UCSD-AML1 (cell line): ENCODE measurements around the gene SYPL2.
"Not testable (repeated sequence)": the region's sequence is repeated elsewhere in the genome, so short reads cannot be mapped to it uniquely, and the experiment has no call there.

ENCODE experiments used
- DNase-seq: peaks from one replicate; lab custom pipeline; 2025; ENCODE audit not compliant: unreplicated experiment; lab: John Stamatoyannopoulos, UW

The SYPL2 gene

DNA sequence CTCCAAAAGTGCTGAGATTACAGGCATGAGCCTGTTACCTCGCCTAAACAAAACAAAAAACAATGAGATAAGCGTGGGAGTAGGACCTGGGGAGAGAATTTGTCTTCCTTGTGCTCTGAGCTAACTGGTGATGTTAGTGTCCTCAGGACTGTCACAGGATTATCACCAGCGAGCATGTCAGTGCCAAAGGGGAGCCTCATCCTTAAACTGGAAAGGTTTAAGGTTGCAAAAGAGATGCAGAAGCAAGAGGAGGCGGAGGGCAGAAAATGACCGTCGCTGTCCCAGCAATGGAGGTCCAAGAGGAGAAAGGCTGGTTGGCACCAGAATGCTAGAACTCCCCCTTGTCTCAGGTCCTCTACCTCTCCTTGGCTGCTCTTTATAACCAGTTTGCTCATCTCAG is 3.9 kb downstream of the SYPL2 start:
- DNase-seq = no peak

DNA sequence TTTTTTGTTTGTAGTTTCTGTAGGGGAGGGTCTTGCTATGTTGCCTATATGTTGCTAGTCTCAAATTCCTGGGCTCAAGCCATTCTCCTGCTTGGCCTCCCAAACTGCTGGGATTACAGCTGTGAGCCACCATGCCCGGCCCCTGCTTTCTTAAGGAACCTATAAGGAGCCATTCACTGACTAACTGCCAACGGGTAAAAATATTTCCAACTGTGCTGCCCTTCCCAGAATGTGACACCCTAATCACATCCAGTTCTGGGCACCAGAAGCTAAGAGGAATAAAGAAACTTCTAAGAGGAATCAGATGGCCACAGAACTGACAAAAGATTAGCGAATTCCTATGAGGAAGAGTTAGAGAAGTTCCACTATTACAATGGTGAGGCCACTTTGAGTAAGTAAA is 6.4 kb downstream of the SYPL2 start:
- no peak for DNase-seq

DNA sequence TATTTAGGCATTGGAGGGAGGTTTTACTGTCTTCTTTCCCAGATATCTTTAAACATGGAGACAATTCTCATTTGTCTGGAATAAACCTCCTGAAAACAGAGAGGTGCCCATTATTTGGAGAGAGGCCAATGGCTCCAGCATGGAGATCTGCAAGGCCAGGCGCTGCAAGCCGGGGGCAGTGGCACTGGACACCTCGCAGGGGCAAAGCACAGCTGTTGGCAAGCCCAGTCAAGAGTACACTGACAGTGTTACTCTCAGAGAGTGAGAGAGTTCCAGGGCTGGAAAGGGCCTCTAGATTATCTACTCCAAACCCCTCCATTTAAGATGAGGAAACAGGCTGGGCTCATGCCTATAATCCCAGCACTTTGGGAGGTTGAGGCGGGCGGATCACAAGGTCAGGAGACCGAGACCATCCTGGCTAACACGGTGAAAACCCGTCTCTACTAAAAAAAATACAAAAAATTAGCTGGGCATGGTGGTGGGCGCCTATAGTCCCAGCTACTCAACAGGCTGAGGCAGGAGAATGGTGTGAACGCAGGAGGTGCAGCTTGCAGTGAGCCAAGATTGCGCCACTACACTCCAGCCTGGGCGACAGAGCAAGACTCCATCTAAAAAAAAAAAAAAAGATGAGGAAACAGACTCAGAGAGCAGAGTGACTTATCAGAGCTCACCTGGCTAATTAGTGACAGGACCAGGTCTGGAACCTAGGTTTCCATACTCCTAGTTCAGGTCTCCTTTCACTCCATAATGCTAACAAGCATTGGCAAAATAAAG is 7.1 kb downstream of the SYPL2 start:
- not testable (repeated sequence) for DNase-seq

DNA sequence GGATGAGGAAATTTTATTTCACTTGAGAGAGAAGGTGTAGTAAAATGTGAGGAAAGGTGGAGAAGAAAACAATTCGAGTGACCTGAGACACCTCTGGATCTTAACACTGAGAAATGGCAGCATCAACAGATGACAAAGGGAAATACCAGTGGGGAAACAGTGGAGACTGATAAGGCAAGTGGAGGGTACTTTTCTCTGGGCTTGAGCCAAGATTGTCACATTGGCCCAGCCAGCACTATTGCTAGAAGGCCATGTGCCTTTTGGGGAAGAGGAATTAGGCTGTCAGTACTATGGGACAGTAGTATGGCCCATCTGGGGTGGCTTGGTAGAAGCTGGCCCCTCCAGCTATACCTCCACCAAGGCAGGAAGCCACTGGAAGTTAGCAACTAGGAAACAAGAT is 8.4 kb downstream of the SYPL2 start:
- no peak for DNase-seq

DNA sequence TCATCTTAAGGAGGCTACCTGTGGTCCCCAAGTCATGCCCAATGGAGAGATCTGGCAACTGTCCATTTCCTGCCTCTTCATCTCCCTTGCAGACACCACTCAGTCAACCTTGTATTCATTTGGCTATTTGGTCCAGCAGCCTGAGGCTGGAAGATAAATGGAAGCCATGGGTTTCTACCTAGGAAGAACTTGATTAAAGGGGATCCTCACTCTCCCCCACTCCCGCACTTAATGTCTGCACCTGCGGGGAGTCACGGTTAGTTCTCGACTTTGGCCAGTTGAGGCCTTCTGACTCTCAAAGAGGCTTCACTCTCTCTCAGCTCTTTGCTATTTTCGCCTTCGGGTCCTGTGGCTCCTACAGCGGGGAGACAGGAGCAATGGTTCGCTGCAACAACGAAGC is 8.9 kb downstream of the SYPL2 start:
- no peak for DNase-seq

DNA sequence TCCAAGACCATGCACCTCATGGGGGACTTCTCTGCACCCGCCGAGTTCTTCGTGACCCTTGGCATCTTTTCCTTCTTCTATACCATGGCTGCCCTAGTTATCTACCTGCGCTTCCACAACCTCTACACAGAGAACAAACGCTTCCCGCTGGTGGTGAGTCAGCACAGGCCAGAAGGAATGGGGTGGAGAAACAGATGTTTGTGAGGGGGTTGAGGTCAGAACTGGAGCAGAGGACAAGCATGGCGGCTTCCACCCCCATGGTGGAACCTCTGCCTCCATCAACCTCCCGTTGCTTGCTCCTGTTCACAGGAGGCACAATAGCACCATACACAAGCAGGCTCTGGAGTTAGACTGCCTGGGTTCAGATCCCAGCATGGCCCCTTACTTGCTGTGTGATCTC is 10.5 kb downstream of the SYPL2 start:
- DNase-seq = no peak

DNA sequence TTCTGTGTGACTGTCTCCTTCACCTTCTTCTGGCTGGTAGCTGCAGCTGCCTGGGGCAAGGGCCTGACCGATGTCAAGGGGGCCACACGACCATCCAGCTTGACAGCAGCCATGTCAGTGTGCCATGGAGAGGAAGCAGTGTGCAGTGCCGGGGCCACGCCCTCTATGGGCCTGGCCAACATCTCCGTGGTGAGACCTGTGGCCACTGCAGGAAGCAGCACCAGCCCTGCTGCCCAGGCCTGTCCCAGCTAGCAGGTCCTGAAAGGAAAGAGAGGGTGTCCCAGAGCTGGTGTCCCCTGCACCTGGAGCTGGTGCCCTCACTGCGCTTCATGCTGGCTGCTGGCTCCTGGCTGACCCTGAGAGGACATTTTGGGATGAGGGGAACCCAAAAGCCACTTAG is 11.5 kb downstream of the SYPL2 start:
- peak; percentile 68 for DNase-seq

DNA sequence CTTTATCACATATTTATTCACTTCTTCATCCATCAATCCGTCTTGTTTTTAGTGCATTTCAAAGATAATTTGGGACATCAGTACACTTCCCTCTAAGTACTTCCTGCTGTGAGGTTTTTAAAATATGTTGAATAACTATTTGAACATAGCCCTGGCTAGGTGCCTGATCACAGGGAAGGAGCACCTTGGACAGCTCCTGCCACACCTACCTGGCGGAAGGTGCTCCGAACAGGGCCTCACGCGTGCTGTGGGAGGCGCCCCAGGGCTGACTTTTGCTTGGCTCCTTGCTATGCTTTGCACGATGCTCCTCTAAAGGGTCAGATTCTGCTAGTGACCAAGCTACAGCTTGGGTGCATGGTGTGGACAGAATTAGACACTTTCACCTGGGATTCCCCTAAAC is 12.5 kb downstream of the SYPL2 start:
- no peak for DNase-seq

DNA sequence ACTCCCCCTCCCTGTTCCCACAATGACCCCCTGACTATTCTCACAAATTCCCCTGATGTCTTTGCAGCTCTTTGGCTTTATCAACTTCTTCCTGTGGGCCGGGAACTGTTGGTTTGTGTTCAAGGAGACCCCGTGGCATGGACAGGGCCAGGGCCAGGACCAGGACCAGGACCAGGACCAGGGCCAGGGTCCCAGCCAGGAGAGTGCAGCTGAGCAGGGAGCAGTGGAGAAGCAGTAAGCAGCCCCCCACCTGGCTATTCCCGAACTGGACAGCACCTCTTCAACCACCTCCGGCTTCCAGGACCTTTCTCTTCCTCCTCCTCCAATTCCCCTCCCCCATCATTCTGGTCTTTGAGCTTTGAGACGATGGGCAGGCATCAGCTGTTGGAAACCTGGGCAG is 13.0 kb downstream of the SYPL2 start:
- DNase-seq = no peak

DNA sequence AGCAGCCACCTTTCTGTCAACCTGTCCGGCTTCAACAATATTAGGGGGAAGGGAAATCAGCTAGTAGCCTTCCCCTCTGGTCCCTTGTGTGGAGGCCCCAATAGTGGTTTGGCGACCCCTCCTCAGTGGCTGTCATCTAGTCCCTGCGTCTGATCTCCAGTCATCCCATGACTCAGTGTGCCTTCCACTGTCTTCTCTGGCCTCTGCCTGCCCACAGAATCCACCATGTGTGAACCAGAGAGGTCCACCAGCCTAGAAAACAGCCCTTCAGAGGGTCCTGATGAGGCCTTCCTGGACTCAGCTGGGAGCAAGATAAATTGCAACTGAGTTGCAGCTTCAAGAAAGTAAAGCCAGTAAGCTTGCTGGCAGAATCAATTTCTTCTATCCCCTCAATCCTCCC is 13.6 kb downstream of the SYPL2 start:
- DNase-seq = no peak

DNA sequence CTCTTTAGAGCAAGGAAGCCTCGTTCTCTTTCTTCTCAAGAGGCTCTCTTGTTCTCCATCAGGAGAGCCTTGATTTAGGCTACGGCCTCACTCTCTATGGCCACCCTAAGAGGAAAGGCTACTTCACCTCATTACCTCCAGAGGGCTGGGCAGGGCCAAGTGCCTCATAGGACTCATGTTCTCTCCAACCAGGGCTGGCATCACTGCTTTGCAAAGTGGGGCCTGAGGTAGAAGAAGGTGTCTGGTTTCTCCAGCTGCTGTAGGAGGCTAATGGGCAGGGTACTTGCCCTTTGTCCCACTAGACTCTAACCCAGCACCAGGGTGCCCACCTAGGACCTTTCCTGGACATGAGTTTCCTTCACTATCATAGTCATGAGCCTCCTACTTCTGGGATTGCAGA is 15.3 kb downstream of the SYPL2 start:
- DNase-seq = no peak

DNA sequence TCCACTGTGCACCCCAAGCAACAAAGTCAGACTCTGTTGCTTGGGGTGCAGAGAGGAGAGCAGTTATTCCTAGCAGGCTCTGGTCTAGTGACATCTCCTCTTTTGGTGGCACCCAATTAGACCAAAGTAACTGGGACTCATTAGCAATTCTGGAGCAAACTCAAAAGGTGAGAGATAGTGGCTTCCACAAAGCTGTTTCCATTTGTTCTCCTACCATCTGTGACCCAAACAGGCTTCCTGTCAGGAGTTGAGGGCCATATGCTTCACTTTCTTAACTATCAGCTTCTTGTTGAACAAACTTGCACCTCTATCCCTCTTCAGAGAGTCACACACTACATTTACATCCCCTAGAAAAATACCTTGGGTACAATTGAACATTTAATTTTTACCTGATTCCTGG is 15.9 kb downstream of the SYPL2 start:
- no peak for DNase-seq

DNA sequence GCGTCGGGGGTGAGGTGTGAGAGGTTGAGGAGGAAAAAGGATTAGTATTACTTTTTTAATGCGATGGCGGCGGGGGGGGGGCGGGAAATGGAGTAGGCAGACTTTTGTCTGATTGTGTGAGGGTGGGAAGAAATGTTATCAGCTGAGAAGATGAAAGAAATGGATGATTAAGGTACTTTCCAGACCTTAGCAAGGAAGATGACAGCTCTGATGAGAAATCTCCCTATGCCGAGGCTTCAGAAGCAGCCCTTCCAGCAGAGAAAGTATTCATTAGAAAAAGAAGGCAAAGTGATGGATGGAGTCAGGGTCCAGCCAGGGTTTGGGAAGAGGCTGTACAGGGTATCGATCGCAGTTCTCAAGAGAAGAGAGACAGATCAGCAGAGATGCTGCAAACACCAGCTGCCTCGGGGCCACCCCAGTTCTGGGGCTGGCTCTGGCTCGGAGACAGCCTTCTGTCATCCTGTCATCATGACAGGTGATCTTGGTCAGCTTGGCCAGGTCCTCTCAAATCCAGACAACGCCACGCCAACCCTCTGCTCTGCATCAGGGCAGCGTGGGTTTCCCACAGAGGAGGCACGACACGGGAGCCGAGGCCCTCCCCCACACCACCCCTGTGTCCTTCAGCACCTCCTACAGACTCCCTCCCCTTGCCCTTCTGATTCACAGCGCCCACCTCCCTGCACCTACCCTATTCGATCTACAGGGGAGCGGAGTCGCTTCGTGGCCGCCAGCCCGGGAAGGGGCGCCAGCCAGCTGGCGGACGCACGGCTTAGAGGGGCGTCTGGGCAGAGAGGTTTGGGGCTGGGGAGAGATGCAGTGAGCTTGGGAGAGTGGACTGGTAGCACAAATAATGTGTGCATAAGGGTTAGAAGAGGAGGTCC is 16.7 kb downstream of the SYPL2 start:
- no peak for DNase-seq

DNA sequence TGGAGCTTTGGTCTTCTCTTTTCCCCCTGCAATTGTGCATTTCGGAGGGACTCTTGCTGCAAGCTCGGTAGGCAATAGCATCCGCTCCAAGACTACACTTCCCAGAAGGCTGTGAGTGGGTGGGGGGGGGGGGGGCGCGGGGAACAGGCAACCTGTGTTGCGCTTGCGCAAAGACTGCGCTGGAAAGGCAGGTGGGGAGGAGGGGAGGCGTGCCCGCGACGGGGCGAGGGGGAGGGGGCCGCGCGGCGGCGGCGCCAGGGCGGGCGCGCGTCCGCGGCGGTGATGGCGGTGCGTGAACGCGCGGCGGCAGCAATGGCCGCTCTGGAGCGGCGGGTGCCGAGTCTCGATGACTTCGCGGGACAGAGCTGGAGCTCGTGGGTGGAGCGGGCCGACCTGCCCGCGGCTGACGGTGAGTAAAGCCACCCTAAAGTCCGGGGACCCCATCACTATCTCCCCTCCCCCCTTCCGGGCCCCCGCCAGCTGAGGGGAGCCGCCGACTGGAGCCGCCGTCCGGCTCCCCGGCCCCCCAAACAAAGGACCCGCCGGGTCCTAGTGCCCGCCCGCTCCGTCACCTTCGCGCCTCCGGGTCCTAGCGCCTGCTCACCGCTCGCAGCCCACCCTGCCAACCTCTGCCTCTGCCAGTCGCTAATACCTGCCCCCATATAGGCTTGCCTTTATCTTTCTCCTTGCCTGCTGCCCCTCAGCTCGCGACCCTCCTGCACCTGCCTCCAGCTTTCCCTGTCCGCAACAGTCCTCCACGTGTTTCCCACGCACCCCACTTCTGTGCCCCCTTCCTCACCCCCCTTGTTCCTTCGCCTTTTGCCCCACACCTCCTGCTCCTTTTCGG is 17.5 kb downstream of the SYPL2 start, which contains the start of gene ATXN7L2:
Gene ATXN7L2 (plus strand): TSS at position 234 of the 847 bp plus-strand sequence. CDS start 49 bp downstream, at position 283.
- peak; percentile 92 for DNase-seq

DNA sequence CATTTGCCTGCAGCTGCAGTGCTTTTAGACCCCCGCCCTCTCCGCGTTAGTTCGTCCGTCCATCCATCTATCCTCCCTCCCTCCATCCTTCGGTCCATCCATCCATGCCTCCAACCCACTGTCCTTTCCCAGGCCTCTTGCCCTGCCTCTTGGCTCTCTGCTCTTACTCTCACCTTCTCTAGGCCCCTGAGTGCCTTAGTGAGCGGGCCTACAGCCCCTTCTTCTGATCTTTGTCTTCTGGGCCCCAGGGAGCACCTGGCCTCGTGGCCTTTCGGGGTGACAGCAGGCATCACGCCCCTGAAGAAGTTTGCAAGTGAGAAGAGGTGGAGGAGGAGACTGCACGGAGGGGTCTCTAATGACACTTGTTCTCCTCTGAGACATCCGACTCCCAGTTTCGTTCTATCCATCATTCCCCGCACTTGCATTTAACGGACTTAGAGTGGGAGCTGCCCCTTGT is 18.2 kb downstream of the SYPL2 start:
- no peak for DNase-seq

DNA sequence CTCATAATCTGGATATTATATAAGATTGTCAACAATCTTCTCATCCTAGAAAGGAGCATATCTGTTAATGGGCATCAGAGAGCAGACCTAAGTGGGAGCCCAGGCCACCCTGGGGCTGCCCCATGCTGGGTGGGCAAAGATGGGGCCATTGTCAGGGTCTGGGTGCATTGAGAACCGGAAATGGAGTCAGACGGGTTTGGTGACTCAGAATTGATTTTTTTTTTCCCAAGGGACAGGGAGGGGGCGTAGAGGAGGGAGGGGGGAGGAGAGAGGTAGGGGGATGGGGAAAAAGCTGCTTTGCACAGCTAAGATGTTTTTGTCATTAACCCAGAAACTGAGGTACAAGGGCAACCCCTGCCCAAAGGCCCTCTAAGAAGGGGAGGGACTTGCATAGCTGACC is 18.7 kb downstream of the SYPL2 start:
- no peak for DNase-seq

DNA sequence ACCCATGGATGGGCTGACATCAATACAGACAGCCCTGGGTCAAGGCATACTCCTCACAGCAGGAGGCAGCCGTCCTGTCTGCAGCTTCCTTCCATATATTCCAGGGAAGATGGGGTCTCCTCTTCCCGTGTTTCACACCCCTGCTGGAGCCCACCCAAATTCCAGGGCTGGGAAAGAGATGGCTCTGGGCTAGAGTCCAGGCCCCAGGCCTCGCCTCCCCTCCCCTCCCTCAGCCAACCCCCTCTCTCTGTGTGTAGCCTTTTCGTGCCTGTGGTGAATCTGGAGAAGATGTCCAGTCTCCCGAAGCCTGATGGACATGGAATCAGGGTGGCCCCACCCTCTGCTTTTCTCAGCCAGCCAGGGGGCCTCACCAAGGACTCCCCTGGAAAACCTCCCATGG is 20.9 kb downstream of the SYPL2 start:
- no peak for DNase-seq

DNA sequence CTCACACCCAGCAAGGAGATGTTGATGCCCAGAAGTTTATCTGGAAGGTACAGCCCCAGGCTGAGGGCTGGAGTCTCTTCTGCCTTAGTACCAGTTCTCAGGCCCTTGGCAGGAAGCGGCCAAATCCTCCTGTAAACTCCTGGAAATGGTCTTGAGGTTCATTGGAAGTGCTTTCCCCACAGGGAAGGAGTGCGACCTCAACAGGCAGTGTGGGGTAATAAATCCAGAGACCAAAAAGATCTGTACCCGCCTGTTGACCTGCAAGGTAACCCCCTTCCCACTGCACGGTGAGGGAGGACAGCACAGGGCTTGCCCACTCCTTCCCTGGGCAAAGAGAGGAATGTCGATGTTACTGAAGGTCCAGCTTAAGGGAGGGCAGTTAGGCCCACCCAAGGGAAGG is 21.9 kb downstream of the SYPL2 start:
- DNase-seq = no peak

DNA sequence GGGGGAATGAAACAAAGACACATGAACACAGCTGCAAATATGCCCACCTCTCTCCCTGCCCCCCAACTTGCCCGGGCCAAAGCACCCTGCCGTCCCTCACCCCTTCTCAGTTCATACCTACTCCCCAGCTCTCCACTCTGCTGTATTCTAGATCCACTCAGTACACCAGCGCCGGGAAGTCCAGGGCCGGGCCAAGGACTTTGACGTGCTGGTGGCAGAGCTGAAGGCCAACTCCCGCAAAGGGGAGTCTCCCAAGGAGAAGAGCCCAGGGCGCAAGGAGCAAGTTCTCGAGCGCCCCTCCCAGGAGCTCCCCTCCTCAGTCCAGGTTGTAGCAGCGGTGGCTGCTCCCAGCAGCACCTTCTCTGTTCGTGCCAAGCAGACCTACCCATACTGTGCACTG is 22.4 kb downstream of the SYPL2 start:
- DNase-seq = no peak

DNA sequence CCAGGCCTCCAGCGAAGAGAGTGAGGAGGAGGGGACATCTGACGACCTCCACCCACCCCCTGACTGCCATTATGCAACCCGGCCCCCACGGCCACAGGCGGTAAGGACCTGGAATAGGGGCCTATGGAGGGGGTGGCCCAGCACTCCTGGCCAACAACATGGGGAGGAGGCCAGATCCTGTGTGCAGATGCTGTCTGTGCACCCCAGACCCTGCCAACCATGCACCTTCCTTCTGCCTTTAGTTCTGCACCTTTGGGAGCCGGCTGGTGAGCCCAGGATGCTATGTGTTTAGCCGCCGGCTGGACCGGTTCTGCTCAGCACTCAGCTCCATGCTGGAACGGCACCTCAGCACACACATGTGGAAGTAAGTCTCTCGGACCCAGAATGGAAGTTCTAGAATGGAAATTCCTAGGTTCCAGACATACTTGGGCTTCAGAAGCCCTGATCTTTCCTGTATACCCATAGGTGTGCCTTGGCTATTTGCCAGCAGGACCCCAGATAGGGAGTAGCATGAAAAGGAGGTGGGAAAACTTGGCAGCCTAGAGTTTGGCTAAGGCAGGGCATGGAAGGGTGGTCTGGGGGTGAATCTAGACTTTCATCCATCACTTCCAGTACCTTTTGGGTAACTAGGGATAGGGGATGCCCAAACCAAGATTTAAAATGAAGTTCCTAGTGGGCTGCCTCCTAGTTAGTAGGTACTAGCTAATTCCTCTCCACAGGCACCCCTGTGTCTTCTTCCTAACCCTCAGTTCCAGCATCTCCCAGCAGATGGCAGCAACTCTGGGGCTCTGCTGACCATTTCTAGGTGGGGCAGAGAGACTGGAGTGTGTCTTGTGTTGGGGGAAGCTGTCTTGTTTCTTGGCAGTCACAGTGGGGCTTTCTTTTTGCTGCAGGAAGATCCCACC is 23.9 kb downstream of the SYPL2 start:
- DNase-seq = peak; percentile 55
